HepG2 (cell line): Measurements from ENCODE around the gene DEPDC1B. TPM values are rescaled to one million over a fixed set of nuclear protein-coding genes. Genes with fewer than 3 reads are reported as not detected.

Experiments used
- AKNA ChIP-seq: sonication (generic); formaldehyde crosslinking; IDR thresholded peaks from 2 replicates; pipeline ENCODE4 v1.4.0; 2020; ENCODE audit warnings: missing genetic modification reagents, borderline replicate concordance
- CBFB ChIP-seq: sonication (generic); formaldehyde crosslinking; IDR thresholded peaks from 2 replicates; pipeline ENCODE4 v1.4.0; 2020; ENCODE audit warnings: missing genetic modification reagents
- CREM ChIP-seq, 2 experiments: sonication (generic) in 1 of 2; formaldehyde crosslinking in 1 of 2; IDR thresholded peaks; 2 replicates each; pipeline versions ENCODE4 v1.4.0 to v1.6.1; 2016 to 2020; ENCODE audit warnings: antibody characterized with exemption in 1 of 2, mild to moderate bottlenecking in 1 of 2, missing genetic modification reagents in 1 of 2
- HDAC1 ChIP-seq: sonication (generic); formaldehyde crosslinking; IDR thresholded peaks from 2 replicates; pipeline ENCODE4 v1.5.1; 2020; ENCODE audit warnings: mild to moderate bottlenecking, missing genetic modification reagents
- JUND ChIP-seq: sonication (generic); formaldehyde crosslinking; IDR thresholded peaks from 2 replicates; pipeline ENCODE4 v1.8.0; 2022; ENCODE audit warnings: mild to moderate bottlenecking, missing genetic modification reagents
- MED1 ChIP-seq: sonication (generic); formaldehyde crosslinking; IDR thresholded peaks from 2 replicates; pipeline ENCODE4 v1.4.0; 2020; ENCODE audit warnings: missing genetic modification reagents
- ONECUT2 ChIP-seq: sonication (generic); formaldehyde crosslinking; IDR thresholded peaks from 2 replicates; pipeline ENCODE4 v1.4.0; 2020; ENCODE audit warnings: missing genetic modification reagents
- POLR2G ChIP-seq: fragments of 200-400 bp; formaldehyde crosslinking; IDR thresholded peaks from 2 replicates; pipeline ENCODE4 v1.6.1; 2018; ENCODE audit warnings: mild to moderate bottlenecking, low read depth, low read length, moderate library complexity
- RFXANK ChIP-seq: IDR thresholded peaks from 2 replicates; pipeline ENCODE4 v1.6.1; 2016
- SALL1 ChIP-seq: sonication (generic); formaldehyde crosslinking; IDR thresholded peaks from 2 replicates; pipeline ENCODE4 v1.8.0; 2022; ENCODE audit warnings: mild to moderate bottlenecking, missing genetic modification reagents
- ZNF205 ChIP-seq: IDR thresholded peaks from 2 replicates; pipeline ENCODE4 v1.6.1; 2018; ENCODE audit warnings: missing biosample characterization, missing genetic modification reagents
- ZNF24 ChIP-seq: fragments of 450-650 bp; IDR thresholded peaks from 2 replicates; pipeline ENCODE4 v1.6.1; 2017; ENCODE audit warnings: antibody characterized with exemption, mild to moderate bottlenecking
- ZNF317 ChIP-seq: sonication (generic); formaldehyde crosslinking; IDR thresholded peaks from 2 replicates; pipeline ENCODE4 v1.5.0; 2020; ENCODE audit warnings: mild to moderate bottlenecking, missing genetic modification reagents
- ZNF484 ChIP-seq: sonication (generic); formaldehyde crosslinking; IDR thresholded peaks from 2 replicates; pipeline ENCODE4 v1.5.1; 2020; ENCODE audit warnings: mild to moderate bottlenecking, low read depth, missing genetic modification reagents, borderline replicate concordance
- ZNF510 ChIP-seq: sonication (generic); formaldehyde crosslinking; IDR thresholded peaks from 2 replicates; pipeline ENCODE4 v1.4.0; 2020; ENCODE audit warnings: low read depth, mild to moderate bottlenecking, missing genetic modification reagents
- ZNF557 ChIP-seq: sonication (generic); formaldehyde crosslinking; IDR thresholded peaks from 2 replicates; pipeline ENCODE4 v1.4.0; 2020; ENCODE audit warnings: missing genetic modification reagents
- ZNF646 ChIP-seq: sonication (generic); formaldehyde crosslinking; IDR thresholded peaks from 2 replicates; pipeline ENCODE4 v1.9.0; 2021; ENCODE audit warnings: mild to moderate bottlenecking, missing genetic modification reagents
- ZSCAN5A ChIP-seq: sonication (generic); formaldehyde crosslinking; IDR thresholded peaks from 2 replicates; pipeline ENCODE4 v1.8.0; 2022; ENCODE audit warnings: mild to moderate bottlenecking, missing genetic modification reagents, borderline replicate concordance
- polyA plus RNA-seq, 8 experiments: library from polyadenylated mRNA; depleted of rRNA in 3 of 8; stranded (reverse) in 7 of 8; unstranded in 1 of 8; fragments of >200 nt; fragmentation: Illumina TruSeq in 4 of 8; extraction: Trizol in 4 of 8; gene quantifications; 2 replicates each; pipeline versions ENCODE4 v1.2.1 to v1.2.3, GENCODE V29; 2011 to 2016; ENCODE audit warnings: low read depth in 4 of 8, missing spikeins in 1 of 8, mixed read lengths in 1 of 8; ENCODE audit not compliant: insufficient read depth in 1 of 8
- total RNA-seq, 5 experiments: library from RNA; depleted of rRNA; stranded (reverse); fragments of >200 nt; fragmentation: Illumina TruSeq; extraction: Trizol; gene quantifications; 2 replicates each; pipeline ENCODE4 v1.2.3, GENCODE V29; 2016; ENCODE audit warnings: low read depth in 1 of 5

Gene DEPDC1B
- total and polyA plus RNA-seq, 2 of the 13 experiments (the other 11 are each of a cell fraction or from before 2014, with no cell fraction given), result 29.5 to 51.3 TPM

- TF ChIP-seq CREM (IDR thresholded peaks at IDR 0.05) (peak; percentile 95), CREM (CRISPR knock-in tag; IDR thresholded peaks at IDR 0.05) (no peak), ZNF317 (CRISPR knock-in tag) (peak; percentile 56; the same call in 1 of the 2 replicates), JUND (CRISPR knock-in tag) (peak; percentile 64; the same call in 1 of the 2 replicates), ZNF510 (CRISPR knock-in tag) (peak; percentile 82; the same call in 1 of the 2 replicates), SALL1 (CRISPR knock-in tag) (peak; percentile 93), HDAC1 (CRISPR knock-in tag) (peak; percentile 85), ZSCAN5A (CRISPR knock-in tag) (peak; percentile 99; the same call in 1 of the 2 replicates), ONECUT2 (CRISPR knock-in tag) (peak; percentile 71), ZNF205 (CRISPR knock-in tag) (peak; percentile 54; the same call in 1 of the 2 replicates), ZNF646 (CRISPR knock-in tag) (peak; percentile 70; the same call in 1 of the 2 replicates), MED1 (CRISPR knock-in tag) (peak; percentile 98), ZNF484 (no peak), CBFB (peak; percentile 89), POLR2G (no peak), ZNF557 (peak; percentile 29; the same call in 1 of the 2 replicates), ZNF24 (peak; percentile 38; the same call in 1 of the 2 replicates), RFXANK (CRISPR knock-in tag) (peak; percentile 68; the same call in 1 of the 2 replicates), AKNA (CRISPR knock-in tag) (no peak)
Observed at GRCh38 chr5:60672693-60673264, 27.2 kb downstream of the DEPDC1B start (continued).
